Spinal cord (tissue), 10 donors: Measurements from ENCODE around the gene OSBPL2. TPM values are rescaled to one million over a fixed set of nuclear protein-coding genes. Genes with fewer than 3 reads are reported as not detected.

Experiments
- DNase-seq, 6 donors: peaks; one replicate each; pipeline versions ENCODE4 v3.0.0 to v3.0.0-alpha.2; 2013 to 2015; ENCODE audit warnings: low spot score in 6 of 6, low read depth in 4 of 6
- H3K27ac ChIP-seq: one replicate; pipeline ENCODE4 v1.5.1; 2013; ENCODE audit warnings: low read depth, low read length, control low read depth
- H3K27me3 ChIP-seq: one replicate; pipeline ENCODE4 v1.6.1; 2013; ENCODE audit warnings: low read length; ENCODE audit not compliant: control insufficient read depth, insufficient read depth
- H3K36me3 ChIP-seq: one replicate; pipeline ENCODE4 v1.6.1; 2013; ENCODE audit warnings: low read length; ENCODE audit not compliant: control insufficient read depth, insufficient read depth
- H3K4me1 ChIP-seq: one replicate; pipeline ENCODE4 v1.6.1; 2013; ENCODE audit warnings: low read length; ENCODE audit not compliant: control insufficient read depth, insufficient read depth
- H3K4me3 ChIP-seq: one replicate; pipeline ENCODE4 v1.5.1; 2013; ENCODE audit warnings: low read depth, low read length, control low read depth
- H3K9me3 ChIP-seq: one replicate; pipeline ENCODE4 v1.6.1; 2013; ENCODE audit warnings: low read length; ENCODE audit not compliant: control insufficient read depth, insufficient read depth
- WGBS: methylation state at CpG from one replicate; pipeline ENCODE4 v1.1.5; 2013; ENCODE audit warnings: missing lambda C conversion rate; ENCODE audit not compliant: insufficient coverage; 5-methylcytosine and 5-hydroxymethylcytosine counted together
- polyA plus RNA-seq, 2 donors: library from polyadenylated mRNA; unstranded; fragments of 120-200 nt; gene quantifications; one replicate each; pipeline ENCODE4 v1.2.1, GENCODE V29; 2013; ENCODE audit not compliant: insufficient read length in 2 of 2
- total RNA-seq, 2 donors: library from RNA; depleted of rRNA in 1 of 2; stranded (reverse); fragments of 120-200 nt in 1 of 2; fragments of >200 nt in 1 of 2; gene quantifications; one replicate each; pipeline versions ENCODE4 v1.2.3 to v1.2.4, GENCODE V29; 2013 to 2014
- donor health status: healthy.

Gene OSBPL2
- total and polyA plus RNA-seq, 4 donors, result 37.0 to 52.5 (median 44.0) TPM

- Histone ChIP-seq H3K4me3 (no peak overlapping the region), H3K9me3 (no peaks in the 10 kb centered on the region), H3K4me1 (peaks cover 49% of the 10 kb centered on the region), H3K27ac (no peak overlapping the region), H3K27me3 (no peaks in the 10 kb centered on the region), H3K36me3 (peaks cover 31% of the 10 kb centered on the region)
- no peak for DNase-seq
- 94% methylated on average over 7 of the region's 13 CpGs for WGBS
Measured at GRCh38 chr20:62240020-62240685, 1.8 kb downstream of the OSBPL2 start.

- H3K4me1 ChIP-seq, result peaks cover 35% of the 10 kb centered on the region
- no peaks in the 10 kb centered on the region for H3K27me3 ChIP-seq
- H3K4me3 ChIP-seq, result no peak overlapping the region
- H3K27ac ChIP-seq, result no peak overlapping the region
- WGBS, result 93% methylated on average over 9 of the region's 10 CpGs
- DNase-seq, result no peak
- H3K36me3 ChIP-seq, result peaks cover 43% of the 10 kb centered on the region
- H3K9me3 ChIP-seq, result no peaks in the 10 kb centered on the region
Measured at GRCh38 chr20:62241506-62241905, 3.2 kb downstream of the OSBPL2 start.

DNA sequence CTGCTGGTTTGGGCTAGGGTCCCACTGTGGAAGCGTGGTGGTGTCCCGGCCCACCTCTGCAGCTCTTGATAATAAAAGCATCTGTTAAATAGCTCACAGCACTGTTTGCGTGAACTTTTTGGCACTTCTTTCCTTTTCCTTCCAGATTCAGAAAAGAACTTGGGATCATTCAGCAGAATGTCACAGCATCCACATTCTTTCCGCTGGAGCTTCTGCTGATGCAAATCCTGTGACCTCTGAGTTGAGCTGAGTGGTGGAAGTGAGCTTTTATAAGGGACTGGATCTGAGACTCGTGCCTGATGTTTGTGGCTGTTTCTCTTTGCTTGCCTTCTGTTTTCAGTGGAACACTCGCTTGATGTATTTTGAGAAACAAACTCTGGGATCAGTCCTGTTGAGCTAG is 3.9 kb downstream of the OSBPL2 start:
- H3K4me1 ChIP-seq, result peaks cover 33% of the 10 kb centered on the region
- H3K27ac ChIP-seq, result no peak overlapping the region
- DNase-seq, result no peak
- H3K36me3 ChIP-seq, result peaks cover 47% of the 10 kb centered on the region
- WGBS, result 91% methylated on average over 6 of the region's 6 CpGs
- no peaks in the 10 kb centered on the region for H3K9me3 ChIP-seq
- H3K27me3 ChIP-seq, result no peaks in the 10 kb centered on the region
- no peak overlapping the region for H3K4me3 ChIP-seq

- peaks cover 49% of the 10 kb centered on the region for H3K36me3 ChIP-seq
- H3K4me1 ChIP-seq, result peaks cover 26% of the 10 kb centered on the region
- H3K27me3 ChIP-seq, result no peaks in the 10 kb centered on the region
- no peaks in the 10 kb centered on the region for H3K9me3 ChIP-seq
- H3K4me3 ChIP-seq, result no peak overlapping the region
- H3K27ac ChIP-seq, result no peak overlapping the region
- DNase-seq, result no peak
- 73% methylated on average over 19 of the region's 22 CpGs for WGBS
Measured at GRCh38 chr20:62243106-62243505, 4.8 kb downstream of the OSBPL2 start.

DNA sequence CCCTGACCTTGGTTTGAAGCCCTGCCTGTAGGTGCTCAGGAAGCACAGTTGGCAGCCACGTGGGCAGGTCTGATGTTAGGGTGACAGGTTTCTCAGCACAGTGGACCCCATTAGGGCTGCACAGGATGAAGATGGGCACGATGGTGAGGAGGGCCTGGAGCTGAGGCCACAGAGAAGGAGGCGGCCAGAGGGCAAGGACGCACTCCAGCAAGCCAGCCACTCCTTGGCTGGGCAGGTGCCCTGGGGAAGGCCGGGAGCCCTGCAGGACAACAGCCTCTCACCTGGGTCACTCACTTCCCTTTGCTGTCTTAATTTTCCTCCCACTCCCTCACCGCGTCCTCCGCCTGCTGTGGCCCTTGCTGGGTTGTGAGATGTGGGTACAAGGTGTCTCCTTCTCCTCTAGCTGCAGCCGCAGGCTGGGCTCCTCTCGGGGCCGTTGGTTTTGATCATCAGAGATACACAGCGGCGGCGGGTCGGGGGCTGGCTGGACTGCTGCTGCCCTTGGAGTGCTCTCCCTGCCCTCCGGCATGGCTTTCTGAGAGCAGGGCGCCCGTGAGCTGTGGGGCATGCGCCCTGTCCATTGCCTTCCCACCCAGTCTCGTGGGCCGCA is 5.7 kb downstream of the OSBPL2 start:
- H3K27me3 ChIP-seq, result no peaks in the 10 kb centered on the region
- H3K4me1 ChIP-seq, result peaks cover 24% of the 10 kb centered on the region
- no peak overlapping the region for H3K4me3 ChIP-seq
- DNase-seq, result no peak
- 84% methylated on average over 16 of the region's 21 CpGs for WGBS
- H3K27ac ChIP-seq, result no peak overlapping the region
- H3K36me3 ChIP-seq, result peaks cover 49% of the 10 kb centered on the region
- H3K9me3 ChIP-seq, result no peaks in the 10 kb centered on the region

- 90% methylated on average over 17 of the region's 17 CpGs for WGBS
- no peaks in the 10 kb centered on the region for H3K27me3 ChIP-seq
- DNase-seq, result no peak
- no peak overlapping the region for H3K27ac ChIP-seq
- H3K36me3 ChIP-seq, result peaks cover 49% of the 10 kb centered on the region
- H3K4me3 ChIP-seq, result no peak overlapping the region
- H3K4me1 ChIP-seq, result peaks cover 17% of the 10 kb centered on the region
- H3K9me3 ChIP-seq, result no peaks in the 10 kb centered on the region
Measured at GRCh38 chr20:62244644-62245108, 6.4 kb downstream of the OSBPL2 start.

DNA sequence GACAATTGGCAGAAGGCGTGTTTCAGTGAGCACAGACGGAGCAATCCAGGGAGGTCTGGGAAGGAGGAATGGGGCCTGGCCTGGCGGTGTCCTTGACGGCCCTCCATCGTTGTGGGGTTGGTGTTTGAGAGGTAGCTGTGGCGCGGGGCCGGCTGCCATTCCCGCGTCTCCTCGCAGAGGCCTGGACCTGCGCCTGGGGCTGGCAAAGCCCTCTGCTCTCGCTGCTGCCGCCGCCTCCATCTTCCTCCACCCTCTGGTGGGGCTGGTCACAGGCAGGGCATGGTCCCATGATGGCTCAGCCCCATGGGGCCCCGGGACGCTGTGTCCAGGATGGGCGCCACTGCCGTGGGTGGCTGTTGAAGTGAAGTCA is 7.6 kb downstream of the OSBPL2 start:
- Histone ChIP-seq H3K27me3 (no peaks in the 10 kb centered on the region), H3K36me3 (peaks cover 49% of the 10 kb centered on the region), H3K4me1 (peaks cover 13% of the 10 kb centered on the region), H3K27ac (no peak overlapping the region), H3K4me3 (no peak overlapping the region), H3K9me3 (no peaks in the 10 kb centered on the region)
- WGBS, result 81% methylated on average over 9 of the region's 19 CpGs
- DNase-seq, result no peak

GRCh38 chr20:62246431-62246830 is 8.1 kb downstream of the OSBPL2 start:
- DNase-seq, result no peak
- H3K36me3 ChIP-seq, result peaks cover 47% of the 10 kb centered on the region
- no peak overlapping the region for H3K4me3 ChIP-seq
- H3K27ac ChIP-seq, result no peak overlapping the region
- H3K27me3 ChIP-seq, result no peaks in the 10 kb centered on the region
- 78% methylated on average over 8 of the region's 8 CpGs for WGBS
- H3K4me1 ChIP-seq, result peaks cover 13% of the 10 kb centered on the region
- H3K9me3 ChIP-seq, result no peaks in the 10 kb centered on the region

GRCh38 chr20:62246872-62247652 is 8.7 kb downstream of the OSBPL2 start:
- Histone ChIP-seq H3K27me3 (no peaks in the 10 kb centered on the region), H3K4me3 (no peak overlapping the region), H3K36me3 (peaks cover 44% of the 10 kb centered on the region), H3K4me1 (peaks cover 13% of the 10 kb centered on the region), H3K9me3 (no peaks in the 10 kb centered on the region), H3K27ac (no peak overlapping the region)
- 71% methylated on average over 22 of the region's 22 CpGs for WGBS
- DNase-seq, result no peak
